ENCODE data around the gene KCNAB2. TPM values are rescaled to one million over a fixed set of nuclear protein-coding genes. Genes with fewer than 3 reads are reported as not detected.

The KCNAB2 gene
- total RNA-seq, 4 donors from 2014 or later = 10.9 to 12.6 (median 11.7) TPM

- TF ChIP-seq EP300 (IDR thresholded peaks at IDR 0.05) (no peak), POLR2AphosphoS5 (IDR thresholded peaks at IDR 0.05) (no peak)
- no peak overlapping the region for H3K4me3 ChIP-seq
- 36 to 43% methylated on average over 5 to 9 of the region's 16 CpGs for WGBS, 2 donors (ENCODE audit: low coverage in 1 of 2)
- H3K4me1 ChIP-seq = peaks cover 0 to 12% (median 7%) of the 10 kb centered on the region in 3 donors
- no peaks in the 10 kb centered on the region for H3K9me3 ChIP-seq
- no peaks in the 10 kb centered on the region for H3K36me3 ChIP-seq
- no peak overlapping the region for H3K27ac ChIP-seq
- ATAC-seq = no peak
- H3K27me3 ChIP-seq = peaks cover 40% of the 10 kb centered on the region
These were observed 99.1 kb downstream of the KCNAB2 start for GRCh38 chr1:6144647-6145395.

- WGBS, 2 donors (ENCODE audit: low coverage in 1 of 2) = 33 to 100% methylated on average over 1 of the region's 2 CpGs
- H3K4me1 ChIP-seq = peaks cover 0 to 12% (median 7%) of the 10 kb centered on the region in 3 donors
- no peak for ATAC-seq
These were observed 99.7 kb downstream of the KCNAB2 start for GRCh38 chr1:6145396-6145750.

GRCh38 chr1:6145864-6146410 is 100.2 kb downstream of the KCNAB2 start:
- 93% methylated on average over 3 of the region's 24 CpGs; no CpG with 5 or more reads in 1 of the 2 donors for WGBS, 2 donors (ENCODE audit: low coverage in 1 of 2)
- ATAC-seq = no peak

More at GRCh38 chr1:6145396-6145750, 99.7 kb downstream of the KCNAB2 start:
- Histone ChIP-seq H3K9me3 (no peaks in the 10 kb centered on the region), H3K27ac (no peak overlapping the region), H3K4me3 (no peak overlapping the region), H3K27me3 (peaks cover 40% of the 10 kb centered on the region), H3K36me3 (no peaks in the 10 kb centered on the region)
- no peak for TF ChIP-seq POLR2A (IDR thresholded peaks at IDR 0.05)
- no peak for TF ChIP-seq POLR2AphosphoS5 (IDR thresholded peaks at IDR 0.05)
- no peak for TF ChIP-seq CTCF (IDR thresholded peaks at IDR 0.05)
- no peak for TF ChIP-seq EP300 (IDR thresholded peaks at IDR 0.05)

GRCh38 chr1:6148497-6149241 is 103.0 kb downstream of the KCNAB2 start:
- Histone ChIP-seq H3K27ac (no peak overlapping the region), H3K4me3 (peak overlapping the region in 1 of 2 donors; percentile 31), H3K36me3 (no peaks in the 10 kb centered on the region), H3K9me3 (no peaks in the 10 kb centered on the region), H3K4me1 (peaks cover 0 to 12% (median 7%) of the 10 kb centered on the region in 3 donors), H3K27me3 (peaks cover 40% of the 10 kb centered on the region)
- 5% methylated on average over 11 of the region's 53 CpGs; no CpG with 5 or more reads in 1 of the 2 donors for WGBS, 2 donors (ENCODE audit: low coverage in 1 of 2)
- no peak for TF ChIP-seq POLR2AphosphoS5 (IDR thresholded peaks at IDR 0.05)
- TF ChIP-seq EP300 (IDR thresholded peaks at IDR 0.05) = no peak
- no peak for TF ChIP-seq CTCF (IDR thresholded peaks at IDR 0.05)
- TF ChIP-seq POLR2A (IDR thresholded peaks at IDR 0.05) = no peak
- peak; percentile 68 for ATAC-seq

More at GRCh38 chr1:6145864-6146410, 100.2 kb downstream of the KCNAB2 start:
- no peak overlapping the region for H3K4me3 ChIP-seq
- H3K27me3 ChIP-seq = peaks cover 40% of the 10 kb centered on the region
- H3K27ac ChIP-seq = no peak overlapping the region
- H3K36me3 ChIP-seq = no peaks in the 10 kb centered on the region
- no peaks in the 10 kb centered on the region for H3K9me3 ChIP-seq
- TF ChIP-seq POLR2A (IDR thresholded peaks at IDR 0.05) = no peak
- no peak for TF ChIP-seq EP300 (IDR thresholded peaks at IDR 0.05)
- TF ChIP-seq POLR2AphosphoS5 (IDR thresholded peaks at IDR 0.05) = no peak
- no peak for TF ChIP-seq CTCF (IDR thresholded peaks at IDR 0.05)
- H3K4me1 ChIP-seq = peaks cover 0 to 12% (median 7%) of the 10 kb centered on the region in 3 donors

- Histone ChIP-seq H3K36me3 (no peaks in the 10 kb centered on the region), H3K4me1 (peaks cover 0 to 12% (median 7%) of the 10 kb centered on the region in 3 donors), H3K27ac (no peak overlapping the region), H3K4me3 (no peak overlapping the region), H3K27me3 (peaks cover 40% of the 10 kb centered on the region), H3K9me3 (no peaks in the 10 kb centered on the region)
- no peak for ATAC-seq
- WGBS, 2 donors (ENCODE audit: low coverage in 1 of 2) = 96 to 100% methylated on average over 1 of the region's 1 CpG
- no peak for TF ChIP-seq POLR2AphosphoS5 (IDR thresholded peaks at IDR 0.05)
- no peak for TF ChIP-seq EP300 (IDR thresholded peaks at IDR 0.05)
- no peak for TF ChIP-seq POLR2A (IDR thresholded peaks at IDR 0.05)
- TF ChIP-seq CTCF (IDR thresholded peaks at IDR 0.05) = no peak
These were observed 103.9 kb downstream of the KCNAB2 start for GRCh38 chr1:6149597-6149996.
